ENCODE measurements around the gene GLCE.

- TF ChIP-seq CTCF (conservative IDR thresholded peaks at IDR 0.05; ENCODE audit: low read length) (no peak), EZH2phosphoT487 (IDR thresholded peaks at IDR 0.05; ENCODE audit: borderline replicate concordance) (no peak)
Observed at GRCh38 chr15:69234676-69235075, 74.2 kb downstream of the GLCE start.
